GM23248 (cell line): ENCODE measurements around the gene TTLL5. TPM values are rescaled to one million over a fixed set of nuclear protein-coding genes. Genes with fewer than 3 reads are reported as not detected.
"Not testable (repeated sequence)": the region's sequence is repeated elsewhere in the genome, so short reads cannot be mapped to it uniquely, and the experiment has no call there.

ENCODE experiments used
- DNase-seq: peaks from one replicate; pipeline ENCODE4 v3.0.0-alpha.2; 2015
- H2AFZ ChIP-seq: fragments of 200-600 bp; sonication (generic); 2 replicates; pipeline ENCODE4 v1.6.1; 2016; ENCODE audit warnings: antibody characterized with exemption
- H3F3A ChIP-seq: fragments of 200-600 bp; sonication (generic); 2 replicates; pipeline ENCODE4 v1.6.1; 2016; ENCODE audit warnings: mild to moderate bottlenecking, antibody characterized with exemption, mixed run types; ENCODE audit not compliant: insufficient read depth
- H3K27ac ChIP-seq: fragments of 200-600 bp; sonication (generic); 2 replicates; pipeline ENCODE4 v1.5.1; 2016; ENCODE audit warnings: mild to moderate bottlenecking
- H3K27me3 ChIP-seq: fragments of 200-600 bp; sonication (generic); replicated peaks from 2 replicates; pipeline ENCODE4 v1.6.1; 2016; ENCODE audit warnings: mild to moderate bottlenecking; ENCODE audit not compliant: insufficient read depth
- H3K36me3 ChIP-seq: fragments of 200-600 bp; sonication (generic); 2 replicates; pipeline ENCODE4 v1.6.1; 2016; ENCODE audit warnings: low read depth, mild to moderate bottlenecking
- H3K4me1 ChIP-seq: fragments of 200-600 bp; sonication (generic); 2 replicates; pipeline ENCODE4 v1.6.1; 2016; ENCODE audit warnings: mild to moderate bottlenecking; ENCODE audit not compliant: insufficient read depth
- H3K4me2 ChIP-seq: fragments of 200-600 bp; sonication (generic); one replicate; pipeline ENCODE4 v1.6.1; 2016; ENCODE audit warnings: mild to moderate bottlenecking; ENCODE audit not compliant: unreplicated experiment
- H3K4me3 ChIP-seq: fragments of 200-600 bp; sonication (generic); 2 replicates; pipeline ENCODE4 v1.5.1; 2016; ENCODE audit warnings: mild to moderate bottlenecking
- H3K79me2 ChIP-seq: fragments of 200-600 bp; sonication (generic); 2 replicates; pipeline ENCODE4 v1.6.1; 2016; ENCODE audit warnings: mild to moderate bottlenecking; ENCODE audit not compliant: insufficient read depth
- H3K9ac ChIP-seq: fragments of 200-600 bp; sonication (generic); 2 replicates; pipeline ENCODE4 v1.6.1; 2016; ENCODE audit warnings: mild to moderate bottlenecking
- H3K9me2 ChIP-seq: fragments of 200-600 bp; sonication (generic); 2 replicates; pipeline ENCODE4 v1.6.1; 2016; ENCODE audit warnings: mixed run types, mild to moderate bottlenecking, moderate library complexity; ENCODE audit not compliant: insufficient read depth
- H3K9me3 ChIP-seq: fragments of 200-600 bp; sonication (generic); one replicate; pipeline ENCODE4 v1.6.1; 2017; ENCODE audit warnings: low read depth
- H4K20me1 ChIP-seq: fragments of 200-600 bp; sonication (generic); 2 replicates; pipeline ENCODE4 v1.6.0; 2016; ENCODE audit not compliant: insufficient read depth
- EZH2 ChIP-seq: fragments of 200-600 bp; sonication (generic); IDR thresholded peaks from 2 replicates; pipeline ENCODE4 v1.6.1; 2018; ENCODE audit warnings: antibody characterized with exemption, mild to moderate bottlenecking; ENCODE audit not compliant: insufficient read depth, poor library complexity, severe bottlenecking
- EZH2phosphoT487 ChIP-seq: fragments of 200-600 bp; sonication (generic); IDR thresholded peaks from 2 replicates; pipeline ENCODE4 v1.6.1; 2018; ENCODE audit warnings: antibody characterized with exemption, moderate library complexity, mild to moderate bottlenecking, low read depth; ENCODE audit not compliant: insufficient read depth
- WGBS, 2 experiments: methylation state at CpG; one replicate each; pipeline ENCODE4 v1.1.6; 2015 to 2017; ENCODE audit warnings: low lambda C conversion rate in 2 of 2, low coverage in 1 of 2; ENCODE audit errors: missing lambda C conversion rate in 2 of 2; 5-methylcytosine and 5-hydroxymethylcytosine counted together
- in situ Hi-C: fragments of 300-500 bp; cut with MboI; formaldehyde crosslinking; loops from 2 replicates; pipeline ENCODE4 v1.15.0; 2020
- polyA plus RNA-seq: library from polyadenylated mRNA; unstranded; fragments of >200 nt; fragmentation: Nextera tagmentation; extraction: Ambion mirVana; gene quantifications from 2 replicates; pipeline ENCODE4 v1.2.1, GENCODE V29; 2016
- total RNA-seq: library from RNA; depleted of rRNA; stranded (reverse); fragments of >200 nt; shearing (Covaris generic); gene quantifications from 2 replicates; pipeline ENCODE4 v1.2.3, GENCODE V29; 2014

Gene TTLL5
- total and polyA plus RNA-seq, 2 experiments from 2014 or later = 14.6 to 17.8 TPM

DNA sequence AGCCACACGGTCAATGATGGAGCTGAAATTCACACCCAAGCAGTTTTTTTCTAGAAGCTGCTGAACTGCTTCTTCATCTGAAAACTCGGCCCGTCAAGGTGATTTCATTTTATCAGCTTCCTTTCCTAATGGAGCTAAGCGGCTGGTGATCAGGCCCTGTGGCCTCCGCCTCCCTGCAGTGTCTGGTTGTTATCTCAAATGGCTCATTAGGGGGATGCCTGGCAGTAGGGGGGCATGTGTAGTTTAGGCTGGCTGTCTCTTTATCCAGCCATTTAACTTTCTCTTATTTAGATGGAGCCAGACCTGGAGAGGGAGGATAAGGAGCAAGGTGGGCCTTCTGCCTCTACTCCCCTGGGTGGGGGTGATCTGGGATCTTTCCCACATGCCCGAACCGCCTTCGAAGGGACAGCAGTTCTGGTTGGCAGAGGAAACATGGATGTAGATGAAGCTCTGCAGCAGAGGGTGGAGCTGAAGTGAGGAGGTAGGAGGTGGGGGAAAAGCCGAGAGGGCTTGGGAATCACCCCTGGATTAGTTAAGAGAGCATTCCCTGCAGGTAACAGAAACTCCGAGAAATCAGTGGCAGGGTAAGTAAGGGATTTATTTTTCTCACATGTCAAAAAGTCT, 256.4 kb downstream of the TTLL5 start:
- in situ Hi-C loops = no loop called here
- Histone ChIP-seq H4K20me1 (no peaks in the 10 kb centered on the region), H3K27me3 (no peaks in the 10 kb centered on the region), H3K9ac (no peak overlapping the region), H3K36me3 (no peaks in the 10 kb centered on the region), H3K27ac (no peak overlapping the region), H3K9me2 (no peaks in the 10 kb centered on the region), H3F3A (no peaks in the 10 kb centered on the region), H3K4me1 (no peaks in the 10 kb centered on the region), H3K9me3 (no peaks in the 10 kb centered on the region), H3K4me2 (no peak overlapping the region), H3K79me2 (no peaks in the 10 kb centered on the region), H2AFZ (no peak overlapping the region), H3K4me3 (no peak overlapping the region)
- TF ChIP-seq EZH2phosphoT487 = no peak
- TF ChIP-seq EZH2 = no peak
- whole genome bisulfite sequencing, 2 experiments = 76 to 84% methylated on average over 10 of the region's 10 CpGs
- no peak for DNase-seq

GRCh38 chr14:75917946-75918335, 256.9 kb downstream of the TTLL5 start:
- no peaks in the 10 kb centered on the region for H3K36me3 ChIP-seq
- no peaks in the 10 kb centered on the region for H3K9me2 ChIP-seq
- no peak overlapping the region for H3K4me2 ChIP-seq
- no peaks in the 10 kb centered on the region for H3F3A ChIP-seq
- no peaks in the 10 kb centered on the region for H3K27me3 ChIP-seq
- no peak overlapping the region for H3K4me3 ChIP-seq
- WGBS, 2 experiments = 40 to 41% methylated on average over 1 of the region's 1 CpG
- TF ChIP-seq EZH2 = no peak
- no peak for TF ChIP-seq EZH2phosphoT487
- H2AFZ ChIP-seq = no peak overlapping the region
- no peaks in the 10 kb centered on the region for H3K9me3 ChIP-seq
- H3K79me2 ChIP-seq = no peaks in the 10 kb centered on the region
- no peak overlapping the region for H3K27ac ChIP-seq
- no peaks in the 10 kb centered on the region for H3K4me1 ChIP-seq
- H4K20me1 ChIP-seq = no peaks in the 10 kb centered on the region
- in situ Hi-C loops = no loop called here
- DNase-seq = no peak
- H3K9ac ChIP-seq = no peak overlapping the region

DNA sequence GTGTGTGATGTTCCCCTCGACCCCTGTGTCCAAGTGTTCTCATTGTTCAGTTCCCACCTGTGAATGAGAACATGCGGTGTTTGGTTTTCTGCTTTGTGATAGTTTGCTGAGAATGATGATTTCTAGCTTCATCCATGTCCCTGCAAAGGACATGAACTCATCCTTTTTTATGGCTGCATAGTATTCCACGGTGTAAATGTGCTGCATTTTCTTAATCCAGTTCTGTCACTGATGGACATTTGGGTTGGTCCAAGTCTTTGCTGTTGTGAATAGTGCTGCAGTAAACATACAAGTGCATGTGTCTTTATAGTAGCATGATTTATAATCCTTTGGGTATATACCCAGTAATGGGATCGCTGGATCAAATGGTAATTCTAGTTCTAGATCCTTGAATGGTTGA, 259.4 kb downstream of the TTLL5 start:
- H3K9ac ChIP-seq, H2AFZ ChIP-seq, H3K27ac ChIP-seq, H3K9me3 ChIP-seq, H3K4me3 ChIP-seq, DNase-seq, H4K20me1 ChIP-seq, H3K27me3 ChIP-seq, H3F3A ChIP-seq, H3K4me2 ChIP-seq, H3K4me1 ChIP-seq, in situ Hi-C loops, H3K79me2 ChIP-seq, H3K9me2 ChIP-seq, H3K36me3 ChIP-seq: not testable (repeated sequence)
- 87 to 89% methylated on average over 4 of the region's 4 CpGs for WGBS, 2 experiments

DNA sequence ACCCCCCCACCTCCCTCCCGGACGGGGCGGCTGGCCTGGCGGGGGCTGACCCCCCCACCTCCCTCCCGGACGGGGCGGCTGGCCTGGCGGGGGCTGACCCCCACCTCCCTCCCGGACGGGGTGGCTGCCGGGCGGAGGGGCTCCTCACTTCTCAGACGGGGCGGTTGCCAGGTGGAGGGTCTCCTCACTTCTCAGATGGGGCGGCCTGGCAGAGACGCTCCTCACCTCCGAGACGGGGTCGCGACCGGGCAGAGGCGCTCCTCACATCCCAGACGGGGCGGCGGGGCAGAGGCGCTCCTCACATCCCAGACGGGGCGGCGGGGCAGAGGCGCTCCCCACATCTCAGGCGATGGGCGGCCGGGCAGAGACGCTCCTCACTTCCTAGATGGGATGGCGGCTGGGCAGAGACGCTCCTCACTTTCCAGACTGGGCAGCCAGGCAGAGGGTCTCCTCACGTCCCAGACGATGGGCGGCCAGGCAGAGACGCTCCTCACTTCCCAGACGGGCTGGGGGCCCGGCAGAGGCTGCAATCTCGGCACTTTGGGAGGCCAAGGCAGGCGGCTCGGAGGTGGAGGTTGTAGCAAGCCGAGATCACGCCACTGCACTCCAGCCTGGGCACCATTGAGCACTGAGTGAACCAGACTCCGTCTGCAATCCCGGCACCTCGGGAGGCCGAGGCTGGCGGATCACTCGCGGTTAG, 264.2 kb downstream of the TTLL5 start:
- H3K9me2 ChIP-seq, H3K27me3 ChIP-seq, H3F3A ChIP-seq, H3K4me3 ChIP-seq, H3K79me2 ChIP-seq, H3K27ac ChIP-seq, H3K9me3 ChIP-seq, H2AFZ ChIP-seq, H3K4me2 ChIP-seq, DNase-seq, H3K4me1 ChIP-seq, H3K36me3 ChIP-seq, in situ Hi-C loops, H4K20me1 ChIP-seq, H3K9ac ChIP-seq: not testable (repeated sequence)
- WGBS, 2 experiments = 96 to 97% methylated on average over 17 to 39 of the region's 54 CpGs
